GM18519 (cell line): ENCODE results near the gene ECI2.
"Not testable (repeated sequence)": the region's sequence is repeated elsewhere in the genome, so short reads cannot be mapped to it uniquely, and the experiment has no call there.

ENCODE experiments used
- ATAC-seq: cut with Tn5 transposase; IDR thresholded peaks from one replicate; pipeline ENCODE4 v1.9.1; 2021; ENCODE audit warnings: mild to moderate bottlenecking, moderate library complexity; ENCODE audit not compliant: unreplicated experiment, low FRiP score

ECI2 gene

DNA sequence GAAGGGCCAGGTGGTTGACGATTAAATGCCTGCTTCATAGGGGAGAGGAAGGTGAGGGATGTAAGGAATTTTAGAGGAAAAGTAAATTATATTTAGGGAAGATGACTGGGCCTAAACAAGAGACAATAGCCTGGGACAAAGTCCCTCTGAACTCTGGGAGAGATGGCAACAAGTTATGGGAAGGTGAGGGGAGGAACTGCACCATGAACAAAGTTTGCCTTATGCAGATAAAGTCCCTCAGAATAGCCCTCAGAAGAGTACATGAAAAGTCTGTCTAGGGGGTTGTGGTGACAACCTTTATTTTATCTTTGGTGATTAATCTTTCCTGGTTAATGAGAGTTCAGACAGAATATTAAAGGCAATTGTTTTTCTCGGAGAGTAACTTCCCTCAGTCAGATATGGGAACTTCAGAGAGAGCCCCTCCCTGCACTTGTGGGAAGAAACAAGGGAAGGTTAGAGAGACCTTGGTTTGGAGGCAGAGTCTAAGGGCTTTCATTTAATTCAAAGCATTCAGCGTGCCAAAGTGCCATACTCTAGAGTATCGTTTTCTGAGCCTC lies 29.3 kb downstream of the ECI2 start:
- no peak for ATAC-seq

DNA sequence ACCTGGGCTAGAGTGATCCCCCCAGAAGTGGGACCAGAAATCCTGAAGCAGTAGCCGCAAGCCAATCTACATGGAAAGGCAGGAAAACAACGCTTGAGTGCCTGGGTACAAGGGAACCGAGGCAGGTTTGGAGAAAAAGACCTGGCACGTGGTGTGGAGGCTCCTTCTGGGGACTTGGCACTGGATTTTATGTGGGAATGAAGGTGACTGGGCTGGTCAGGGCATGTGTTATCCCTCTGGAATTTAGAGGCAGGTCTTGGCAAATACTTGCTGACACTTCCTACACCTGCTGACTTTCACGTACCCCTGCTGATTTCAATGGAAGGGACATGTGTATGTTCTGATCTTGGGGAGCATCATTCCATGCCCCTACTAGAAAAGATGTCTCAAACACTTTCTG lies 31.4 kb downstream of the ECI2 start:
- no peak for ATAC-seq

DNA sequence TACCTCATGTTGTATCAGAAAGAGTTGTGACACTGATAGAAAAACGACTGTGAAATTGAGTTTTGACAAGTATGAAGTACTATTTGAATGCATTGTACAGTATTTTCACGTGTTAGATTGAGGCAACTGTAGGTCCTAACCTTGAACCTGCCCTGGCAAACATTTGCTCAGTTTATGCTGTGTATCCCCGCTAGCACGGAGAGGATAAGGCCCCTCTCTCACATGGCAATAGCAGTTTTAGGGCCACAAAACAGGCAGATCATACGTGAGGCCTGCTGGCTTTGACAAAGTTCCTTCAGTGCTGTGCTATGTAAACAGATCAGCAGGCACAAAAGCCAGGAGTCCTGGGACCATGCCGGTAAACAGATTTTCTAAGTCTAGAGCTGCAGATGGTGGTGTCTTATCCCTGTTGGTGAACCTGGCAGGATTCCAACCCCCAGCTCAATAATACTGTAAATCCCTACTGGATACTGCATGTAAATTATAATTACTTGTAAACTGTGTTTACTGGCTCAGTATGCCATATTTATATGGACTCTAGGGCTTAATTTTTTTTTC lies 32.6 kb downstream of the ECI2 start:
- no peak for ATAC-seq

DNA sequence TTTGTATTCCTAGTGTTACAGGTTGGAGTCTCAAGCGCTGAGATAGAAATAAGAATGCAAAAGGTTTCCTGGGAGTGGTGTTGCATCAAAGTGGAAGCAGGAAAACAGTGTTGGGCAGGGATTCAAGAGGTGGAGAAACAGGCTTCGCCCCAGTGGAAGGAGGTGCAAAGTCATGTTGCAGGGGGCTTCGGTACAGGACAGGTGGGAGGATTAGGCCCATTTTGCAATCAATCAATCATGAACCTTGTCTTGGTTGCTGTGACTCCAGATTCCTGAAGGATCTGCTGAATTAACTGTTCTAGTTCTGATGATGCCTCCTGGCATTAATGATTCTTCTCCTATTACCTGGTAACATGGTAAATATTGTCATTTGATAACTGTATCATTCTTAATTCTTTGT lies 34.1 kb downstream of the ECI2 start:
- ATAC-seq: no peak

DNA sequence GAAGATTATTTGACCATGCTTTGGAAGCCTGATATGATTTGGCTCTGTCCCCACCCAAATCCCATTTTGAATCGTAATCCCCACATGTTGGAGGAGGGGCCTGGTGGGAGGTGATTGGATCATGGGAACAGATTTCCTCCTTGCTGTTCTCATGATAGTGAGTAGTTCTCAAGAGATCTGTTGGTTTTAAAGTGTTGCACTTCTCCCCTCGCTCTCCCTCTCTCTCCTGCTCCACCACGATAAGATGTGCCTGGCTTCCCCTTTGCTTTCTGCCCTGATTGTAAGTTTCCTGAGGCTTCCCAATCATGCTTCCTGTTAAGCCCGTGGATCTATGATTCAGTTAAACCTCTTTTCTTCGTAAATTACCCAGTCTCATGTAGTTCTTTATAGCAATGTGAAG lies 34.7 kb downstream of the ECI2 start:
- no peak for ATAC-seq

DNA sequence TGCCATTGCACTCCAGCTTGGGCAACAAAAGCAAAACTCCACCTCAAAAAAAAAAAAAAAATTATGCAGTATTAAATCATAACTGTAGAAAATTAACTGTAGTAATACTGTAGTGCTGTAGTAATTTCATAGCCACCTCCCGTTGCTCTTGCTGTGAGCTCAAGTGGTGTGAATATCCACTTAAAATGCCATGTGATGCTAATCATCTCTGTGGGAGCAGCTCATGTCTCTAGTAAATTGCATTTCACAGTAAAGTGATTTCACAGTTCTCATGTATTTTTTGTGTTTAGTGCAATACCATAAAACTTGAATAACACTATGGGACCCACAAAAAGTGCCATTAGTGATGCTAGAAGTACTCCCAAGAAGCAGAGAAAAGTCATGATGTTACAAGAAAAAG lies 42.1 kb downstream of the ECI2 start:
- ATAC-seq: no peak

DNA sequence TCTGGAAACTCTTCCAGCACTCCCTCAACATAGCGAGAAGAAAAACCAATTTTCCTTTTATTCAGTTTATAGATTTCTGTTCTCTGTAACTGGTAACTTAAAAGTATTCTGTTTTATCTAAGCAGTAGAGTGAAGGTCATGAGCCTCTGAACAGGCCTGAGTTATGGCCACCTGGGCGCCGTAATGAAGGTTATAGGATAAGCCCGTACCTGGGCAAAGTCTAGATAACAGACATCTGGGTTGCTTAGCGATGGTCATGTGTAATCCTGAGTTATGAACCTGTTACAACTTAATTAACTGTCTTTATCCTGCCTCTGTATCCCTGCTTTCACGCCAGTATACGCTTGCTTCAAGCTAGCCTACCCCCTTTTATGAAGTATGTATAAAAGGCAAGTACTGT lies 43.4 kb downstream of the ECI2 start:
- no peak for ATAC-seq

DNA sequence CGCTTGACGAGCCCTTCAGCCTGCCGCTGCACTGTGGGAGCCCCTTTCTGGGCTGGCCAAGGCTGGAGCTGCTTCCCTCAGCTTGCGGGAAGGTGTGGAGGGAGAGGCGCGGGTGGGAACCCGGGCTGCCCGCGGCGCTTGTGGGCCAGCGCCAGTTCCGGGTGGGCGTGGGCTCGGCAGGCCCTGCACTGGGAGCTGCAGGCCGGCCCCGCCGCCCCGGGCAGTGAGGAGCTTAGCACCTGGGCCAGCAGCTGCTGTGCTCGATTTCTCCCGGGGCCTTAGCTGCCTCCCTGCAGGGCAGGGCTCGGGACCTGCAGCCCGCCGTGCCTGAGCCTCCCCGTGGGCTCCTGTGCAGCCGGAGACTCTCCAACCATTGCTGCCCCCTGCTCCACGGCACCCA lies 45.3 kb downstream of the ECI2 start:
- not testable (repeated sequence) for ATAC-seq

DNA sequence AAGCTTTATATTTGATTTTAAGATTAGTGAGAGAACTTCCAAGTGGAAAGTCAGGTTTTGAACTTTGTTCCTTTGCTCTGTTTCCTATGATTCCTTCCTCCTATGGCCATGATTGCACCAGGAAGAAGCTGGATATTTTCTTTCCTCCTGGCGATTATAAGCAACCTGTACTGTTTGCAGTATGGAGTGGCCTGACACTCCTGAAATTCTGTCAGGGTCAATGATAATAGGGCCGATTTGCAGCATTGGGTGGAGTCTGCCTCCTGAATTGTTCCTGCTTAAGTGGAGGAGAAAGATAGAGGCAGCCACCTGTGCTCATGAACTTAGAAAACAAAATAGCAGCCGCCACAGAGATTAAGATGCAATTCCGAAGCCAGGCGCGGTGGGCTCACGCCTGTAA lies 46.7 kb downstream of the ECI2 start:
- no peak for ATAC-seq

DNA sequence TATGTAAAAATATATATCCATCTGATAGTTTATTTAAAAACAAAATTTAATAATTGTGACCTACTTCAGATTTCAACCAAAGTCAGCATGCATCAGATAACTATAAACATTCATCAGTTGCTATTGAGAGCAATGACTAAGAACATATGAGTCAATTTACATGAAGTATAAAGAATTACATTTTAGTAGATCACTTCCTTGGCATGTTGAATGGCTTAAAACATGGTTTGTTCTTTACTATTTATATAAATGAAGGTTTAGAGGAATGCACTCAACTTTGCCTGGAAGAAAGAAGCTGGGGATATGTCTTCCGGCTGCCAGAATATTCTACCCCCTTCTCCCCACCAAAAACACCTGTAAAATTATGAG lies 50.1 kb downstream of the ECI2 start:
- no peak for ATAC-seq

DNA sequence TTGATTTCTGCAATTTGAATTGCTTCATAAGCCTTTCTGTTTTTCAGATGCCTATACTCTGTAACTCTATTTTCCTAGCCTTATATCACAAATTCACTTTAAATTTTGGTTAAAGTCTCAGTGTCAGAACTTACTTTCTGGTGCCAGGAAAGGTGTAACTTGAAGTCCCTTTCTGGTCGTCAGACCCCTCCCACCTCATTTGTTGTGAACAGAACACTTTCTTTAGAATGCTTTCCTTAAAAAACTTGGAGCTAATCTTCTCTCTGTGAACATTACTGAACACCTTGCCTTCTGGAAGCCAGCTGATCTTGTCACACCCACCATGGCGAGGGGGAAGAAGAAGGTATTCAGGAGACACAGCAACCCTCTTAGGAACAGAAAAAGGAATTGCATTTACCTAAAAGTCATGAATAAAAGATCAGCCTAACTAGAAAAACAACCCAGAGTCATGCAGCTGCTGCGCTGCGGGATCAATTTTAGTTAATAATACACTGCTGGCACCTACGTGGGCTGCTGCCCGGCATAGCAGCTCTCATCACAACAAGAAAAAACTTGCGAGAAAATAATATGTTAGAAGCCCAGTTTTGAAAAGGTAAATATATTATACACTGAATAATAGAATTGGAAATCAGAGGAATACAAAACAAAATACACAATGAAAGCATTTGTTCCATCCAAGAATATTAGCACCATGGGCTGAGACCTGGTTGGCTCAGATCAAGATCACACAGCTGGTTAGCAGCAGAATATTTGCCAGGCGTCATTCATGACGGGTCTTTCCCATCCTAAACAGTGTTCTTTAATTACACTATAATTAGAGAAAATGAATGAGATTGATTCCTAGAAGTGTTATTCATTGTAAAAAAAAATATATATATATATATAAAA lies 50.7 kb downstream of the ECI2 start:
- no peak for ATAC-seq

DNA sequence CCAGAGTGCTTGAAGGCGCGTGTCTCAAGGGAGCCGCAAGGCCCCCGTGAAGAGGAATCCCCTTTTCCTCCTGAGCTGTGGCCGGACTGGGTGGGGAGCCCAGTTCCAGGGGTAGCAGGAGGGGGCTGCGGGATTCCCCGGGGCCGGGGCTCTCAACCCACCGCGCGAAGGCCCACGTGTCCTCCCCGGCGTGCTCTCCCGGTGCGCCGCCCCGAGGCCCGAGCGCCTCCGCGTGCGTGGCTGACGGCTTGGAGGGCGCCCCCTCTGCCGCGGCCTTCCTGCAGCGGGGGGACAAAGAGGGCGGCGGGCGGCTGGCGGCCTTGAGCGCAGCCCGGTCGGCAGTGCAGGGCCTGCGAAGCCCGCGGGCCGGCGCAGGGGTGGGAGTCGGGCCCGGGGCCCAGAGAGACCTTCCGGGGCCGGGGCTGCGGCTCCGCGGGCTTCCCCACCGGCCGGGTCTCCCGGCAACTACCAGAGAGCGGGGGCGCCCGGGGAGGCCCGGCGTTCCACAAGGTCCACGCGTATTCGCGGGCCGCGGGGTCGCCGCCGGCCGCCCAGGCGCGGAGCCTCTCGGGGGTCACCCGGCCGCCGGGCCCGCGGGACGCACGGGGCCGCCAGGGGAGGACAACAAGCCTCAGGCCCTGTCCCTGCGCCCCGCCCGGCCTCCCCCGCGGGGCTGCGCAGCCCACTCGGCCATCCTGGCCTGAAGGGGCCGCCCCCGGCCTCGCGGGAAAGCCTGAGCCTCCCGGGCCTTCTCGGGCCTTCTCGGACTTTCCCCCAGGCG lies 56.5 kb downstream of the ECI2 start, which contains the start of gene FAM217A:
FAM217A (minus strand) TSS at position 447 of the 781 bp plus-strand sequence. CDS start 1,723 bp downstream, outside the sequence.
- no peak for ATAC-seq

DNA sequence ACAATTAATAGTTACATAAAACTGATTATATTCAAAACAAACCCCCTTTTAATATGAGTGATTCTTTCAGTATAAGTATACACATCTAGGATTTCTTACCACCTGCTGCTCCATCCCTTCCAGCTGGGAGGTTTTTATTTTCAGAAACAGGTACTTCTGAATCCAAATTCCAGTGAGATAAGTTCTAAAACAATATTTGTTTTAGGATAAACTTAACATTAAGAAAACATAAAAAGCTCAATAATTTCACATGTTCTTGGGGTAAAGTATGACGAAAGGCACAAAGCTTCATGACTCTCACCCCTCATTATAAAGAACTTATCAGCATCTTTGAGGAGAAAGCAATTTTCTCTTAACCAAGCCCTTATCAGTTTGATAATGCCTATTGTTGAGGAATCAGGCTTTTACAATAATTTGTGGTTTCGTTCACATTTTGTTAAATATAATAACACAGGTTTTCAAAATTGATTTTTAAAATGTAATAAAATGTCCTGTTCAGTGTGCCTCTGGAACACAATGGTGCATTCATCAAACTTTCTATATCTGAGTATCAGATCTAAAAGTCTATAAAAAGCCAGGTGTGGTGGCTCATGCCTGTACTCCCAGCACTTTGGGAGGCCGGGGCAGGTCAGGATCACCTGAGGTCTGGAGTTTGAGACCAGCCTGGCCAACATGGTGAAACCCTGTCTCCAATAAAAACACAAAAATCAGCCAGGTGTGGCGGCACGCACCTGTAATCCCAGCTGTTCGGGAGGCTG lies 60.7 kb downstream of the ECI2 start:
- no peak for ATAC-seq

DNA sequence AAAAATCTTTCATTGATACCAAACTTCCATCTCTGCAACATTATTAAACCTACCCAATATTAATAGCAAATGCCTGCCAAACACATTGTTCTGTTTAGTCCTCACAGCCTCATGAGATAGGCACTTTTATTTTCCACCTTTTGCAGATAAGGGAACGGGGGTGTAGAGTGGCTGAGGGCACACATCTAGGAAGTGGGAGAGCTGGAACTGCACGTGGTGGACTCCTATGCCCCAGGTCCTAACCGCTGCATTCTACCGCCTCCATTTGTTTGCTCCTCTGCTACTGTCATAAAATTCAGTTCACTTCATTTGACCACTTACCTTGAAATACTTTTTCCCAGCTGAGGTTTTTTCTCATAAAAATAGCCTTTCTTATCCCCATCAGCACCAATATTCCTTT lies 64.0 kb downstream of the ECI2 start:
- ATAC-seq: no peak

DNA sequence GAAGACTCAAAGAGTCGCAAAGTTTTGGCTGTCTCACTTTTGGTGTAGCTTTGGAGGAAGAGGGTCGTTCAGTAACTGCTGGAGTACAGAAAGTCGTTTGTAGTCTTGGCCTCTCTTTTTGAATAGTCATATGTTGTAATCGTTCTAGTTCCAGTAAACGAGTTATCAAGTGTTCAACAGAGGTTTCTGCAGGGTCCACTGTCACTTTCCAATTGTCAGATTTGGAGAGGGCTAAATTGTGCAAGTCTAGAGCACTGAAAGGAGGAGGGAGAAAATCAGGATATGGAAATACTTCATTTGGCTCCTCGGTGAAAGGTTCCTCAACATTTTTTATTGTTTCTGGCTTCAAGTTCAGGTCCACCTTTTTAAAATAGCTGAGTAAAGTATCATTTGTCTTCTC lies 66.2 kb downstream of the ECI2 start:
- ATAC-seq: no peak

DNA sequence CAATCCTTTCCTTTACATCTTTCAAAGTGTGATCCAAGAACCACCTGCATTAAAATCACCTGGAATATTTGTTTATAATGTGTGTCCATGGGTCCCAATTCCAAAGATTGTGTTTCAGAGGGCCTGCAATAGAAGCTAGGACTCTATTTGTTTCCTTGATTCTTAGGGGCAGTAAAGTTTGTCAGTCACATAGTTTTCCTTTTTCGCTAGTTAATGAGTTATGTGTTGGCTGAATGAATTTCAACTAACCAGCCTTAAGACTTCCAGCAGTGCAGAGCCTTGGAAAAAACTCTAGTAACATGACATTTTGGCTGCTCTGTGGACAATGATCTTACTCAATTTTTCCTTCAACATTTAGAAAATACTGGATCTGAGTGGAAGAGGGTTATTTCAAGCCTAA lies 67.7 kb downstream of the ECI2 start:
- ATAC-seq: no peak

DNA sequence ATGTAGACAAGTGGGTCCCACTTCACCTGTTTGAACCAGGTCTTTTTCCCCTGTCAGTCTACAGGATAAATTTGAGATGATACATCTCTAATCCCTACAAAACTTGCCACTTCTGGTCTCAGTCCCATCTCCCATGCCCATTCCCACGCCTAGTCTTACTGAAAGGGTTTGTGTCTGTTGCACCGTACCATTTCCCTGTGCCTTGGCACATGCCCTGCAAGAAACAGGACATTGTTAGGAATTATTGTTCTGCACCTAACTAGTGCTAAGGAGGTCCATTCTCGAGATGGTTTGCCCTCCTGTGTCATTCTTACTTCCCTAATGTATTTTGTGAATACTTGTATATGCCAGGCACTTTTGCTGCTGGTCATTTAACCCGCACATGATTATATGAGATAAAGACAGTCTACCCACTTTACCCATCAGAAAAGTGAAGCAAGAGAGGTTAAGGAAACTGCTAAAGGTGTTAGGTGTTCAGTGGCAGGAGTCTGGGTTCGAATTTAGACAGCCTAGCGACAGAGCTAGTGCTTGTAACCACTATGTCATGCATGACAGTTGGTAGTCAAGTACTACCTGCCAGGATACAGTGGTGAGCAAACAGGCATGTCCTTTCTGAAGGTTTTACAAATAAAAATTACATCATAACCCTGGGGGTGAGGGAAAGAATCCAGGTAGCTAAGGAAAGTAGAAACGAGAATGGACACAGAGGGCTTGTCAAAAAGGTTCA lies 69.2 kb downstream of the ECI2 start:
- ATAC-seq: no peak
